Stimulated activated naive CD4-positive, alpha-beta T cell treated with Interleukin-2 at 50 U/mL for 16 hours (primary cell): ENCODE results near the gene IGSF9.

Source experiments
- DNase-seq: peaks from one replicate; lab custom pipeline; 2025; lab: John Stamatoyannopoulos, UW

Gene IGSF9

GRCh38 chr1:159932296-159933285 is 12.8 kb downstream of the IGSF9 start:
- DNase-seq, result no peak

DNA sequence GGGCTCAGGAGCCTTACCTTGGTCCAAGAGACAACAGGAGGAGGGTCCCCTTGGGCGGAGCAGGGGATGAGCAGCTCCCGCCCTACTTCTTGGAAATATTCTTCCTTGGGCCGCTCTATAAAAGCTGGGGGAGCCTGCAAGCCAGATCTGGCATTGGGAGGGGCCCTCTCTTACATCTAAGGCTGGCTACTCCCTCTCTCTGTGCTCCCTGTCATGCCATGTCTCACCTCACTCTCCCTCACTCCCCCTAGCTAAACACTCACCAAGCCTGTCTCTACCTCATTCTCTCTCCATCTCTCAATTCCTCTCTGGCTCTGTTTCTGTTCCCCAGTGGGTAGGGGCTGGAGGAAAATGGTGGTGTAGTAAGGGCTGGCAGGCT is 13.6 kb downstream of the IGSF9 start:
- DNase-seq, result no peak

DNA sequence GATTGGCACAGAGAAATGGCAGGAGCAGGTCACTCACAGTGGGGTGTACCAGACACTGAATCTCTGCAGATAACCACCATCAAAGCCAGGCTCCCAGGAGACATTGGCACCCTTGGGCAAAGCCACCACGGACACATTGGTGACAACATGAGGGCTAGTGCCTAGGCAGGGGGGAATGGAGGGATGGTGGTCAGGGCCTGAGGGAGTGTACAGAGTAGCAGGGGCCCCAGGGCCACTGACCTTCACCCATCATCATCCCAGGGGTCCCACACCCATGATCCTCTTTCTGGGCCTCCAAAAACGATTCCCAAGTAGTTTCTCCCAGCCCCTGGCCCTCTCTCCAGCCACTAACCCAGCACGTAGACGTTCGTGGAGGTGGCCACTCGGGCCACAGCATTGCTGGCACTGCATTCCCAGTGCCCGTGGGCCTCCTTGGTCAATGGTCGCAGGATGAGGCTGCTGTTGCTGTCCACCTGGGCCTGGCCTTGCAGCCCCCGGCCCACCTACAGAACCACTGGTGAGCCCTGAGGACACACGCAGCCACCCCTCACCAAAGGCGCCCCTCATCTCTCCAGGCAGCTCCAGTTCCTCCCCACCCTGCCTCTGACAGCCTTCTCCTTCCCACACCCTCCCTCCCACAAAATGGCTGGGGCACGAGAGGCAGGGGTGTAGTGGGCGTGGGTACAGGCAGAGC is 14.2 kb downstream of the IGSF9 start:
- no peak for DNase-seq

DNA sequence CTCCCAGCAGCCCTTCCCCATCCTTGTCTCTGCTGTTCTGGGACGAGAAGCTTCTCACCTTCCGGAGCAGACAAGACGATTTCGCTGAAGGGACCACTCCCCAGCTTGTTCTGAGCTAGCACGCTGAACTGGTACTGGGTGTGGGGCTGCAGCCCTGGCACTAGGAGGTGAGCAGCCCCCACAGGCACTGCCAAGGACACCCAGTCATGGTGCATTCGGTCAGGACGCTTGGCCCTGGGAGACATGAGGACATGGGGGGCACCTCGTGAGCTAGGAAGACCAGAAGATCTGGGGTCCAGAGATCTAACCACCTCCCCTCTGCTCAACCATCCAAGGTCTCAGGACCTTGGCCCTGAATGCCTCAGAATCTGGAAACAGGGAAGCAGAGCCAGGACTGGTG is 14.8 kb downstream of the IGSF9 start:
- DNase-seq, result no peak

- no peak for DNase-seq
Observed at GRCh38 chr1:159930216-159930615, 15.2 kb downstream of the IGSF9 start.

- DNase-seq, result no peak
Observed at GRCh38 chr1:159929155-159930051, 16.0 kb downstream of the IGSF9 start.

- no peak for DNase-seq
Observed at GRCh38 chr1:159928491-159929050, 16.8 kb downstream of the IGSF9 start.

DNA sequence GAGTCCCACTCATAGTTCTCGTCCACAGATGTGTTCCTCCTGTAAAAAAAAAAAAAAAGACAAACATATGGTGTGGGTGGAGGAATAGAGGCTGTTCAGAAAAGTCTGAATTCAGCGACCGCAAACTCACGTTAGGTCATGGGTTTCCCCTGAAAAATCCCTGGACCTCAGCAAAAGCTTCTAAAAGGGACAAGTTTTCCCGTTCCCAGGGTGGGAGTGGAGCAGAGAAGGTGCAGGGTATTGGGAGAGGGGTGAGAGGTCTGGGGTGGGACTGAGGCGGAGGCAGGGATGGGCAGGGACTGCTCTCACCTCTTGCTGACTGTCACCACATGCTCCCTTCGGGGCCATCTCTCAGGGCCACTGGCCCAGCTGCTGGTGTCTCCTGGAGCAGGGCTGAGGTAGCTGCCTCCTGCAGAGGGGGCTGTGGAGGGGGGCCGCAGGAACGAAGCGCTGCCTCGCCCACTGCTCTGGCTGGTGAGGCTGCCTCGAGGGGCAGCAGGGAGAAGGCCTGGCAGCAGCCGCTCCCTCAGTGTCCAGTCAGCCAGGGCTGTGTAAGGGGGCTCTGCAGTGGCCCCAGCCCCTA is 17.5 kb downstream of the IGSF9 start:
- no peak for DNase-seq

DNA sequence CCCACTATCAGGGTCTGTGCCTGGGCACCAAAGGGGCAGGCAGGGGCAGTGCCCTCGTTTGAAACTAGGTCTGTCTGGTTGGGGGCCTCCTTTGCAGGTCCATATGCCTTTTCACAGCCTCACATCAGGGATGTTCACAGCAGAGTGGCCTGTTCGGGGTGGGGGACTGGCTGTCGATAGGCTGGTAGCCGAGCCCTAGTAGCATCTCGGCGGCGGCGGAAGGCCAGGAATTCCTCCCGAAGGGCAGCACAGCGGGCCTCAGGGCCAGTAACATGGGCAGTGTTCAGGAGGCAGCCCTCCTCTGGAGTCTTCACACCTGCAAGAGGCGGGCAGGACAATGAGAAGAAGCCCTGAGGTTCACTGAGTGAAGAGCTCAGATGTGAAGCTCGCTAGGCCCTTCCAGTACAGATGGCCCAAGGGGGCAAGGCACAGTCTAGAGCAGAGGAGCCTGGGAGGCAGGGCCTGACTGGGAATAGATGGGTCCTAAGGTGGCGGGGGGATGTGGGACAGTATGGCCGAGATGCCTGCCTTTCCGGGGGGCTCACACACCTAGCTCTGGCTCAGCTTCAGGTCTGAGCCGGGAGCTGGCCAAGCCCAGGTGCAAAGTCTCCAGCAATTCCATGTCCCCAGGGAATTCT is 18.1 kb downstream of the IGSF9 start:
- no peak for DNase-seq

DNA sequence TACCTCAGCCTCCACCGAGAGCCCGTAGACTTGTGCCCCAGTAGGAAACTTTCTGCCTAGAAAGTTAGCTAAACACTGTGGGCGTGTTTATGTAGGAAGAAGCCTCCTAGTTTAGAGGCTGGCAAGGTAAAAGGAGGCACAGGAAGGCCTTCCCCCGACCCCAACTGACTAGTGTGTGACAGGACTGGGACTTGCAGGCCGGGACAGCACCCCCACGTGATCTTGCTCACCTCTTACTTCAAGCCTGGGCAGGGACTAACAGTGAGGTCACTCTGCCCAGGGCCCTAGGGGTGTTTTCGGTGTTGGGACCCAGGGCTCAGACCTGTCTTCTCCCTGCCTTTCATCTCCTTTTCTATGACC is 19.7 kb downstream of the IGSF9 start:
- DNase-seq, result no peak

- peak; percentile 90 for DNase-seq
Observed at GRCh38 chr1:159924791-159925718, 20.4 kb downstream of the IGSF9 start, which contains the start of gene TAGLN2. Gene TAGLN2, minus strand, starts transcription at chr1:159925507. Its CDS starts 4,998 bp downstream, at chr1:159920509.

- DNase-seq, result peak; percentile 69
Observed at GRCh38 chr1:159924025-159924790, 21.2 kb downstream of the IGSF9 start.

GRCh38 chr1:159923203-159924024 is 22.0 kb downstream of the IGSF9 start:
- peak; percentile 83 for DNase-seq

- DNase-seq, result no peak
Observed at GRCh38 chr1:159922511-159923202, 22.8 kb downstream of the IGSF9 start.

DNA sequence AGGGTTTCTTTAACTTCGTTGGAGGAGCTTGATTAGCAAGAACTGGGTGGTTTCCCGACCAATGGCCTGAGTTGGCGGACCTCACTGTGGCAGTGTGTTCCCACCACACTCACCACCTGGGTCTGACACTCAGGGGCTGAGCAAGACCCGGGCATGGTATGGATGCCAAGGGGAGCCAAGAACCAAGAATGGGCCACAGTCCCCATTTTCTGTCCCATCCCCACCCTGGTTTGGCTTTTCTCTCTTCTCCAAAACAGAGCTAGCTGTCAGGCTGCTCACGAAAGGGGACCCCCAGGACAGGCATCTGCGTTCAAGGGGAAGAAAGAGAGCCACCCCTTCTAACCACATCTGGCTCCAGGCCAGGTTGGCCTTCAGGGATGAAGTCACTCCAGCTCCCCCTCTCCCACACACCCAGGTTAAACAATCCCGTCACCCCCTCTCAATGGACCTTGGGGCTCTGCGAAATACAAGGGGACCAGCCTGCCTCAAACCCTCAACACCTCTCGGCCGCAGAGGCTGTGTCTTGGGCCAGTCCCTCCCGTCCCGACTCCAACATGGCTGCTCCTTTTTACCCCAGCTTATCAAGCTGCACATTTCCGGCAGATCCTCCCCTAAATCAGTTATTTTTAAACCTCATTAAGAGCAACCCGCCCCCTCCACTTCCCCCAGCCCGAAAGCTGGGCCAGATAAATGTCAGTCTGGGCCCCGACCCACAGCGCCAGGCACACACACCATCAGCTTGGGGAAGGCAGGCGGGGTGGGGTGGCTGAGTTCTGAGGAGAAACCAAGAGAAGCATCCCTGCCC is 23.5 kb downstream of the IGSF9 start:
- no peak for DNase-seq

DNA sequence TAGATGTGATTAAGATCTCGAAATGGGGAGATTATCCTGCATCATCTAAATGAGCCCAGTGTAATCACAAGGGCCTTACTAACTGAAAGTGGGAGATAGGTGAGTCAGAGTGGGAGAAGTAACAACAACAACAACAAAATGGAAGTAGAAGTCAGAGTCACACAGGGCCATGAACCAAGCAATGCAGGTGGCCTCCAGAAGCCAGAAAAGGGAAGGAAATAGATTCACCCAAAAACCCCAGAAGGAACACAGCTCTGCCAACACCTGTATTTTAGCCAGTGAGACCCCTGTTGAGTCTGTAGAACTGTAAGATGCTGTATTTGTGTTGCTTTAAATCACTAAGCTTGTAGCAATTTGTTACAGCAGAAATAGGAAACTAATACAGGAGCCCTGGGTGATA is 24.2 kb downstream of the IGSF9 start:
- no peak for DNase-seq

DNA sequence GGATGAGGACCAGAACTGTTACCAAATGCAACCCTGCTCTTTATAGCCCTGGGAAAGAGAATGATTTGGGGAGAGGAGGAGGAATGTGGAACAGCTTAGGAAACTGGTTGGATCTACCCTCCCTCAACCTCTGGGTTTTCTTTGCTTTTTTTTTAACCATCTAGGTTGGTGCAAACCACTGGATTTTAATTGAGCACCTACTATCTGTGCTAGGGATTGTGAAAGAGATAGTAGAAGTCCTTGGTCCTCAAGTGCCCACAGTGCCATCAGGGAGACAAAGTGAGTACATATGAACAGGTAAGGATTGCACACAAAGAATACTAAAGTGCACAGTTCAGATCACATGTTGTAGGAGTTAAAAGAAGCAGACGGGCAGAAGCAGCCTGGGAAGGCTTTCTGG is 24.8 kb downstream of the IGSF9 start:
- DNase-seq, result no peak
